ENCODE data around the gene BCL11B. TPM values are rescaled to one million over a fixed set of nuclear protein-coding genes. Genes with fewer than 3 reads are reported as not detected.

The BCL11B gene
- total and polyA plus RNA-seq, 2 donors (not counting 1 experiment from before 2014, with no cell fraction given), result 0.33 to 0.42 TPM

GRCh38 chr14:99119554-99120525, 152.2 kb downstream of the BCL11B start:
- ChIA-PET CTCF (no interaction called here), POLR2A (no interaction called here)
- Histone ChIP-seq H3K4me3 (ENCODE audit: control extremely low read depth in 1 of 5, extremely low read depth in 1 of 5, insufficient read depth in 1 of 5, low read depth in 2 of 5, low read length in 4 of 5) (no peak overlapping the region), H4K20me1 (ENCODE audit: control insufficient read depth, insufficient read depth, low read length, poor library complexity, severe bottlenecking) (no peaks in the 10 kb centered on the region), H3K27ac (ENCODE audit: low read length in 2 of 2) (no peak overlapping the region), H3K36me3 (replicated peaks in 1 of 2; ENCODE audit: control extremely low read depth in 1 of 2, control insufficient read depth in 1 of 2, extremely low read depth in 1 of 2, insufficient read depth in 2 of 2, low read length in 1 of 2) (no peaks in the 10 kb centered on the region), H3K27me3 (replicated peaks in 1 of 4; ENCODE audit: control extremely low read depth in 1 of 4, control insufficient read depth in 3 of 4, insufficient read depth in 4 of 4, low read length in 3 of 4) (peaks cover 0 to 3% (median 0%) of the 10 kb centered on the region in 4 experiments), H3K4me1 (ENCODE audit: control insufficient read depth in 2 of 2, insufficient read depth in 2 of 2, low read length in 2 of 2) (no peaks in the 10 kb centered on the region), H2AFZ (ENCODE audit: insufficient read depth, low read depth, low read length, poor library complexity, severe bottlenecking) (no peak overlapping the region), H3K9ac (ENCODE audit: low read length) (no peak overlapping the region), H3K9me3 (ENCODE audit: control extremely low read depth in 1 of 3, control insufficient read depth in 2 of 3, insufficient read depth in 1 of 3, low read length in 2 of 3) (peaks cover 0 to 45% (median 0%) of the 10 kb centered on the region in 3 donors), H3K79me2 (ENCODE audit: control insufficient read depth, insufficient read depth, low read length) (no peaks in the 10 kb centered on the region), H3K4me2 (replicated peaks; ENCODE audit: low read depth, low read length, poor library complexity, severe bottlenecking) (no peak overlapping the region)
- H3K9me3 Mint-ChIP-seq (ENCODE audit: insufficient read depth), result no peaks in the 10 kb centered on the region
- 92% methylated on average over 6 of the region's 18 CpGs for WGBS (ENCODE audit: insufficient coverage)
- no peak for TF ChIP-seq CTCF (IDR thresholded peaks at IDR 0.05)
- TF ChIP-seq EZH2 (IDR thresholded peaks at IDR 0.05; ENCODE audit: borderline replicate concordance, insufficient read depth, low read depth, low read length, poor library complexity, severe bottlenecking), result no peak
- DNase-seq (no peak), ATAC-seq (ENCODE audit: low read depth) (no peak)
- no peak overlapping the region for H3K4me3 Mint-ChIP-seq
- peaks cover 3% of the 10 kb centered on the region for H3K27me3 Mint-ChIP-seq
- H3K27ac Mint-ChIP-seq, result no peak overlapping the region
- no peaks in the 10 kb centered on the region for H3K4me1 Mint-ChIP-seq
- intact Hi-C loops (cut with micrococcal nuclease), result no loop called here

Other genes starting within 250 kb of the BCL11B start
- gene SETD3, start 208.7 kb upstream of the BCL11B start, total RNA-seq, result 32.1 and 35.3 TPM in 2 replicates
- 10.0 and 11.0 TPM in 2 replicates for gene SETD3, start 208.7 kb upstream of the BCL11B start, polyA plus RNA-seq
- gene CCNK, start 209.2 kb upstream of the BCL11B start, total RNA-seq, result 80.7 and 82.0 TPM in 2 replicates
- 17.5 and 25.2 TPM in 2 replicates for gene CCNK, start 209.2 kb upstream of the BCL11B start, polyA plus RNA-seq